Adipocyte (in vitro differentiated cells): ENCODE measurements around the gene SLC12A2.

Experiments used
- DNase-seq: peaks from one replicate; pipeline ENCODE4 v3.0.0-alpha.2; 2015; ENCODE audit warnings: low read depth
- H3K27me3 ChIP-seq: replicated peaks from 2 replicates; pipeline ENCODE4 v1.7.0; 2013; ENCODE audit warnings: mild to moderate bottlenecking, low read length, moderate library complexity; ENCODE audit not compliant: control insufficient read depth, insufficient read depth
- H3K36me3 ChIP-seq: 2 replicates; pipeline ENCODE4 v1.7.0; 2013; ENCODE audit warnings: low read length, mild to moderate bottlenecking, moderate library complexity; ENCODE audit not compliant: control insufficient read depth, insufficient read depth, severe bottlenecking
- H3K4me1 ChIP-seq: 2 replicates; pipeline ENCODE4 v1.7.0; 2013; ENCODE audit warnings: mild to moderate bottlenecking, low read length, moderate library complexity; ENCODE audit not compliant: control insufficient read depth, insufficient read depth
- H3K4me3 ChIP-seq: 2 replicates; pipeline ENCODE4 v1.7.0; 2013; ENCODE audit warnings: mild to moderate bottlenecking, low read length, moderate library complexity
- H3K9ac ChIP-seq: 2 replicates; pipeline ENCODE4 v1.7.0; 2013; ENCODE audit warnings: mild to moderate bottlenecking, low read length, moderate library complexity
- H3K9me3 ChIP-seq: 2 replicates; pipeline ENCODE4 v1.7.0; 2013; ENCODE audit warnings: mild to moderate bottlenecking, low read length, moderate library complexity; ENCODE audit not compliant: control insufficient read depth

Gene SLC12A2

DNA sequence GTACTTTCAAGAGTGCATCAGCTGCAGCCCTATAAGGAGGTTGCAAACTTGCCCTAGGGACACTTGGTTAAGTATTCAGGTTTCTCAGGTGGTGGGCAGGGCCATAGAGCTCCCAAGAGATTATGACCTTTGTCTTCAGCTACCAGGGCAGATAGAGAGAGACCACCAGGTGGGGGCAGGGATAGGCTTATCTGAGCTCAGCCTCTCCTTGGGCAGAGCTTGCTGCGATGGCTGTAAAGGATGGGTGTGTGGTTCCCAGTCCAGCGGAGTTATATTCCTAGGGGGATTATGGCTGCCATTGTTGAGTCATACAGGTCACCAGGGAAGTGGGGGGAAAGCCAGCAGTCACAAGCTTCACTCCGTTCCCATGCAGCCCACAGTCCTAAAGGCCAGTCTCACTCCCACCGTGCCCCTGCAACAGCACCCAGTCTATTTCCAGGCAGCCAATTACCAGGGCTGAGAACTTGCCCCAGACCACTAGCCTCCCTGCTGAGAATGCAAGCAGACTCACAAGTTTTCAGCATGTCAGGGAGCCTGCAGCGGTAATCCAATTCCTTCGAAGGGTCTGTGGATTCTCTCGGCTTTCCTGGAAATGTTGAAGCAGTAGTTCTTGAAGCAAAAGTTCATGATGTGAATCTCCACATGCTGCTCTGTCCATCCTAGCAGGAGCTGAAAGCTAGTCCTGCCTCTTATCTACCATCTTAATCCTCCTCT, 151.5 kb downstream of the SLC12A2 start:
- Histone ChIP-seq H3K4me1 (peaks cover 15% of the 10 kb centered on the region), H3K36me3 (no peaks in the 10 kb centered on the region), H3K4me3 (no peak overlapping the region), H3K9me3 (peaks cover 5% of the 10 kb centered on the region), H3K9ac (no peak overlapping the region), H3K27me3 (no peaks in the 10 kb centered on the region)
- no peak for DNase-seq

DNA sequence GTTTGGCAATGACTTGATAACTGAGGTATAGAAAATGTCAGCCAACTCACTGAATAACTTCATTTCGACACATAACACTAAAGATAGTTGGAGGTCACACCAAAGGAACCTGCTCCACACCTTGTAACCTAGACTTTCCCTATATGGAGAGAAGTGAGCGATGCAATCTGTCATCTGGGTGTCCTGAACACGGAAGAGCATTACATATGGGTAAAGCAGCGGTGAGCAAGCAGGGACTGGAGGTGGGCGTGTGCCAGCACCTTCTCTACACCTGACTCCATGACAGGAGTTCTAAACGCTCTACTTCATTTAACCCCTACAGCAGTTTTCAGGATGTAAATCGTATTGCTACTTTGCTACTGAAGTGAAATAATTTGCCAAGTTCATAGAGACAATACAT, 152.8 kb downstream of the SLC12A2 start:
- Histone ChIP-seq H3K27me3 (no peaks in the 10 kb centered on the region), H3K4me3 (no peak overlapping the region), H3K4me1 (peaks cover 25% of the 10 kb centered on the region), H3K9me3 (no peaks in the 10 kb centered on the region), H3K36me3 (no peaks in the 10 kb centered on the region), H3K9ac (no peak overlapping the region)
- DNase-seq: no peak

DNA sequence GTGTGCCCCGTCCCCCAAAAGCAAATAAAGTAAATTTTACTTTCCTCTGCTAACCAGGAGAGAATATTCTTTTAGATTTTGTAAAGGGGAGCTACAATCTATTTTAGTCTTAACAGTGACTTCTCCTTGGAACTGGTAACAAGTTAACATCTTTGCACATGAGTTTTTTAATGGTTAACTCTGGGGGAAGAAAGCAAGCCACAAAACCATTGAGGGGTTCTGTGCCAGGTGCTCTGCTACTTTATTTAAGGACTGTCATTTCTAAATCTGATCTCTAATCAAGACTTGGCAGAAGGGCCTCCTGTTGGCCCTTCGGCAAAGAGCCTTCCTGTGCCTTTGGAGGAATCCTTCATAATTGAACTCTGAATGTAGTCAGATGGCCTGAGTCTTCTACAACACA, 153.4 kb downstream of the SLC12A2 start:
- Histone ChIP-seq H3K4me3 (no peak overlapping the region), H3K27me3 (no peaks in the 10 kb centered on the region), H3K9me3 (no peaks in the 10 kb centered on the region), H3K36me3 (no peaks in the 10 kb centered on the region), H3K4me1 (peaks cover 29% of the 10 kb centered on the region), H3K9ac (no peak overlapping the region)
- no peak for DNase-seq

DNA sequence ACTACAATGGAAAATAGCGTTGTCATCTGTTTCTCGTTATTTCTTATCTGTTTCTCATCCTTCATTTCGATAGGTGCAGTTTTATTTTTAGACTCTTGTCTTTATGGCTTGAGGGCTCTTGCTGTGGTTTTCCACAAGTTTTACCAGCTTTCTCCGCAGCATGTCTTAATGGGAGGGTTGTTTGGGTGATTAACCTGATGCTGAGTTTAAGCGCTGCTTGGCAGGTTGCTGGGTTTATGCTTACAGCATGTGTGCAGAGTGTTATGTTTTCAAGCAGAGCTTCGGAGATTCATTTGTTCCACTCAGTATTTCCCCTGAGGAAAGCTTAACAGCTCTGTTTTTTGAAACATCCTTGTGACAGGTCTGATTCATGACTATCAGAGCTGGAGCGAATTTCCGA, 154.0 kb downstream of the SLC12A2 start:
- Histone ChIP-seq H3K36me3 (no peaks in the 10 kb centered on the region), H3K4me1 (peaks cover 29% of the 10 kb centered on the region), H3K27me3 (no peaks in the 10 kb centered on the region), H3K9me3 (no peaks in the 10 kb centered on the region), H3K4me3 (peak overlapping the region; percentile 43), H3K9ac (no peak overlapping the region)
- DNase-seq: peak; percentile 44
